ENCODE data around the gene A1BG. TPM values are rescaled to one million over a fixed set of nuclear protein-coding genes. Genes with fewer than 3 reads are reported as not detected.
A peak's percentile ranks its signal among the peaks of the same experiment; 100 is the strongest.

The A1BG gene, protein sequence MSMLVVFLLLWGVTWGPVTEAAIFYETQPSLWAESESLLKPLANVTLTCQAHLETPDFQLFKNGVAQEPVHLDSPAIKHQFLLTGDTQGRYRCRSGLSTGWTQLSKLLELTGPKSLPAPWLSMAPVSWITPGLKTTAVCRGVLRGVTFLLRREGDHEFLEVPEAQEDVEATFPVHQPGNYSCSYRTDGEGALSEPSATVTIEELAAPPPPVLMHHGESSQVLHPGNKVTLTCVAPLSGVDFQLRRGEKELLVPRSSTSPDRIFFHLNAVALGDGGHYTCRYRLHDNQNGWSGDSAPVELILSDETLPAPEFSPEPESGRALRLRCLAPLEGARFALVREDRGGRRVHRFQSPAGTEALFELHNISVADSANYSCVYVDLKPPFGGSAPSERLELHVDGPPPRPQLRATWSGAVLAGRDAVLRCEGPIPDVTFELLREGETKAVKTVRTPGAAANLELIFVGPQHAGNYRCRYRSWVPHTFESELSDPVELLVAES
- 0.92 and 1.9 TPM in 2 replicates for total RNA-seq (2014; rRNA removed)
- Bru-seq, nascent RNA = percentile 38 among the genes with signal in this experiment
- percentile 49 among the genes with signal in this experiment for BruChase-seq, experiment 1, labeled RNA remaining after a 6-hour chase
- percentile 46 among the genes with signal in this experiment for BruChase-seq, experiment 2, labeled RNA remaining after a 2-hour chase
- long read RNA-seq, partial matches to known transcripts = 2 of 3 reads
- long read RNA-seq, other reads (novel, unspliced or antisense) = 0 of 3 reads

DNA sequence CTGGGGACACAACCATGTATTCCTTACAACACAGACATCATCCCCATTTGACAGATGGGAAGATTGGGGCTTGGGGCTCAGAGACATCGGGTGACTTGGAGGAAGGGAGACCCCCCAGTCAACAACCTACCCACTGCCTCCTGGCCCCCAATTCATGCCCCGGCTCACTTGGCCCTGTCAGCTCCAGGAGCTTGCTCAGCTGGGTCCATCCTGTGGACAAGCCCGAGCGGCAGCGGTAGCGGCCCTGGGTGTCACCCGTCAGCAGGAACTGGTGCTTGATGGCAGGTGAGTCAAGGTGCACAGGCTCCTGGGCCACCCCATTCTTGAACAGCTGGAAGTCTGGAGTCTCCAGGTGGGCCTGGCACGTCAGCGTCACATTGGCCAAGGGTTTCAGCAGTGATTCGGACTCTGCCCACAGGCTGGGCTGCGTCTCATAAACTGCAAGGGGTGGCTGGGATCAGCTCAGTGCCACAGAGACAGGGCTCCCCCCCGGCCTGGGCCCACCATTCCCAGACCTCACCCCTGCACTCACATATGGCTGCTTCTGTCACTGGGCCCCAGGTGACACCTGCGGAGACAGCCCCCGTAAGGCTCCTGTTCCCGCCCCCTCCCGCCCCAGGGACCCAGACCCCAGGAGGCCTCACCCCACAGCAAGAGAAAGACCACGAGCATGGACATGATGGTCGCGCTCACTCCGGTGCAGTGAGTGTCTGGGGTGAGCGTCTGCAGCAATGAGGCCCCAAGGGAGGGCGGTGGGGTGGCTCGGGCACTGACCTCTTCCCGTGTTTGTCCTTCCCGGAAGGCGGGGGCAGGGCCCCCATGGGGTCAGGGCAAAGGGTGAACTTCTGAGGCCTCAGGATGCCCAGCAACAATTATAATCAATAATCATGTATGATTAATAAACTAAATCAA, at the start of gene A1BG:
Gene A1BG (minus strand): TSS at position 733 of the 912 bp plus-strand sequence. CDS start 55 bp downstream, at position 678.
- no peaks in the 10 kb centered on the region for H3K9me3 ChIP-seq (ENCODE audit: low read length)
- CTCF ChIA-PET = no interaction called here
- no peak within 1 kb of the TSS for H3K27ac ChIP-seq (ENCODE audit: low read length)
- POLR2A ChIA-PET (ENCODE audit: unreplicated experiment) = no interaction called here
- no peaks in the 10 kb centered on the region for H3K9me2 ChIP-seq (replicated peaks; ENCODE audit: low read length)
- no TSS peak for BruUV-seq (replicated peaks)
- no peaks in the 10 kb centered on the region for H3K79me2 ChIP-seq (ENCODE audit: low read length)
- DNase-seq = no peak
- no peaks in the 10 kb centered on the region for H3K4me1 ChIP-seq (ENCODE audit: insufficient read depth, low read length)
- no peaks in the 10 kb centered on the region for H4K20me1 ChIP-seq (ENCODE audit: low read length)
- no peaks in the 10 kb centered on the region for H3K36me3 ChIP-seq (ENCODE audit: low read depth, low read length)
- no peak within 1 kb of the TSS for H3K4me3 ChIP-seq (ENCODE audit: low read length)
- TF ChIP-seq EZH2phosphoT487 (IDR thresholded peaks at IDR 0.05; ENCODE audit: borderline replicate concordance, low read length) (no peak), EZH2 (IDR thresholded peaks at IDR 0.05; ENCODE audit: low read length, unreplicated experiment) (no peak)
- TF ChIP-seq, protein P1, sequence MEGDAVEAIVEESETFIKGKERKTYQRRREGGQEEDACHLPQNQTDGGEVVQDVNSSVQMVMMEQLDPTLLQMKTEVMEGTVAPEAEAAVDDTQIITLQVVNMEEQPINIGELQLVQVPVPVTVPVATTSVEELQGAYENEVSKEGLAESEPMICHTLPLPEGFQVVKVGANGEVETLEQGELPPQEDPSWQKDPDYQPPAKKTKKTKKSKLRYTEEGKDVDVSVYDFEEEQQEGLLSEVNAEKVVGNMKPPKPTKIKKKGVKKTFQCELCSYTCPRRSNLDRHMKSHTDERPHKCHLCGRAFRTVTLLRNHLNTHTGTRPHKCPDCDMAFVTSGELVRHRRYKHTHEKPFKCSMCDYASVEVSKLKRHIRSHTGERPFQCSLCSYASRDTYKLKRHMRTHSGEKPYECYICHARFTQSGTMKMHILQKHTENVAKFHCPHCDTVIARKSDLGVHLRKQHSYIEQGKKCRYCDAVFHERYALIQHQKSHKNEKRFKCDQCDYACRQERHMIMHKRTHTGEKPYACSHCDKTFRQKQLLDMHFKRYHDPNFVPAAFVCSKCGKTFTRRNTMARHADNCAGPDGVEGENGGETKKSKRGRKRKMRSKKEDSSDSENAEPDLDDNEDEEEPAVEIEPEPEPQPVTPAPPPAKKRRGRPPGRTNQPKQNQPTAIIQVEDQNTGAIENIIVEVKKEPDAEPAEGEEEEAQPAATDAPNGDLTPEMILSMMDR (conservative IDR thresholded peaks at IDR 0.05; ENCODE audit: low read depth, low read length) = no peak
- peaks cover 26% of the 10 kb centered on the region for H3K27me3 ChIP-seq (ENCODE audit: low read length)
- no peak within 1 kb of the TSS for H3K4me2 ChIP-seq (ENCODE audit: low read length)
- no peak within 1 kb of the TSS for H3K9ac ChIP-seq (ENCODE audit: low read length)
- no peaks in the 10 kb centered on the region for H3F3A ChIP-seq (ENCODE audit: low read length, unreplicated experiment)
- ATAC-seq = no peak
- H2AFZ ChIP-seq (ENCODE audit: low read length) = no peak within 1 kb of the TSS
- intact Hi-C loops (cut with micrococcal nuclease) = no loop called here

DNA sequence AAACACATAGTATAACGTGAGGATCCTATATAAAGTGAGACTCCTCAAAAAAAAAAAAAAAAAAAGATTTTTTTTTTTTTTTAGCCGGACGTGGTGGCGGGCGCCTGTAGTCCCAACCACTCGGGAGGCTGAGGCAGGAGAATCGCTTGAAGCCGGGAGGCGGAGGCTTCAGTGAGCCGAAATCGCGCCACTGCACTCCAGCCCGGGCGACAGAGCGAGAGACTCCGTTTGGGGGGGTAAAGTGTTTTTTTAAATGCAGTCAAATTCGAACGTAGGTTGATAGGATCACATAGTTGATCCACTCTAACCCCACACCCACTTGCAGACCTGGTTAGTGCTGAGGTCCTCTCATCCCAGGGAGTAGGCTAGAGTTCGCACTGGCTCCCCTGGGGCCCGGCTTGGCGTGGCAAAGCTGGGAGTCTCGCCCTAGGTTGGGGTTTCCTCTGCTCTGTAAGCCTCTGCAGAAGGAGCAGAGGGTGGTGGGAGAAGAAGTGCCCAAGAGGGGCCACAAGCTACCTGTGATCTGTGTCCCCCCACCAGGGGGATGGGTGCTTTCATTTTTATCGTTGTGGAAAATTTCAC, 48.6 kb upstream of the A1BG start:
- ChIA-PET CTCF (no interaction called here), POLR2A (ENCODE audit: unreplicated experiment) (no interaction called here)
- Histone ChIP-seq H3K27ac (ENCODE audit: low read length) (no peak overlapping the region), H3K9me2 (replicated peaks; ENCODE audit: low read length) (no peaks in the 10 kb centered on the region), H3K9ac (ENCODE audit: low read length) (peak overlapping the region; percentile 79), H4K20me1 (ENCODE audit: low read length) (no peaks in the 10 kb centered on the region), H3K4me3 (ENCODE audit: low read length) (peak overlapping the region; percentile 84), H3K4me2 (ENCODE audit: low read length) (peak overlapping the region; percentile 95), H3K36me3 (ENCODE audit: low read depth, low read length) (no peaks in the 10 kb centered on the region), H3K79me2 (ENCODE audit: low read length) (peaks cover 11% of the 10 kb centered on the region), H3K4me1 (ENCODE audit: insufficient read depth, low read length) (peaks cover 15% of the 10 kb centered on the region), H3F3A (ENCODE audit: low read length, unreplicated experiment) (no peaks in the 10 kb centered on the region), H3K27me3 (ENCODE audit: low read length) (no peaks in the 10 kb centered on the region), H3K9me3 (ENCODE audit: low read length) (no peaks in the 10 kb centered on the region), H2AFZ (ENCODE audit: low read length) (peak overlapping the region; percentile 80)
- TSS peak; percentile 40 for BruUV-seq (replicated peaks)
- DNase-seq = no peak
- ATAC-seq = no peak
- intact Hi-C loops (cut with micrococcal nuclease) = loop anchor here (5.0 kb wide), 1 partner anchor 75 kb away; the partner anchor contains the start of gene ZSCAN22
- TF ChIP-seq, protein P1 (conservative IDR thresholded peaks at IDR 0.05; ENCODE audit: low read depth, low read length) = no peak
- TF ChIP-seq EZH2phosphoT487 (IDR thresholded peaks at IDR 0.05; ENCODE audit: borderline replicate concordance, low read length) (no peak), EZH2 (IDR thresholded peaks at IDR 0.05; ENCODE audit: low read length, unreplicated experiment) (no peak)

Measured in PC-3 (cell line).